SHP77 treated with DMSO at 0.1 percent for 48 hours (cell line): Measurements from ENCODE around the gene RAPGEF2.
"Not testable (repeated sequence)": the region's sequence is repeated elsewhere in the genome, so short reads cannot be mapped to it uniquely, and the experiment has no call there.

Experiments used
- DNase-seq: peaks from one replicate; lab custom pipeline; 2025; lab: John Stamatoyannopoulos, UW

Gene RAPGEF2

DNA sequence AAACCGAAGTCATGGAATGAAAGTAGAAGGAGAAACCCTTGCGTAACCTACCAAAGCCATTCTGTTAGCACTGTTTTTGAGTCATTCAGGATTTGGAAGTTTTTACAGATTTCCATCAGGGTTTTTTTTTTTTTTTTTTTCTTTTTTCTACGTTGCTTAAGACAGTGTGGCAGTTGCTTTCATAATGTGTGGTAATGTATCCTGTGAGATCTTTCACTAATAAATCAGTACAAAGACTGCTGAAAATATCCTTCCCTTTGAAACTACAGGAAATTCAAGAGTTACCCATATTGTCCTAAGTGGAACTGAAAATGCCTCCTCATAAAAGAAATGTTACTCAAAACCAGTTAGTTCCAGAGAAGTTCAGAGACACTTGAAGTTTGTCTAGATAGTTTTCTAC, 137.8 kb downstream of the RAPGEF2 start:
- no peak for DNase-seq

DNA sequence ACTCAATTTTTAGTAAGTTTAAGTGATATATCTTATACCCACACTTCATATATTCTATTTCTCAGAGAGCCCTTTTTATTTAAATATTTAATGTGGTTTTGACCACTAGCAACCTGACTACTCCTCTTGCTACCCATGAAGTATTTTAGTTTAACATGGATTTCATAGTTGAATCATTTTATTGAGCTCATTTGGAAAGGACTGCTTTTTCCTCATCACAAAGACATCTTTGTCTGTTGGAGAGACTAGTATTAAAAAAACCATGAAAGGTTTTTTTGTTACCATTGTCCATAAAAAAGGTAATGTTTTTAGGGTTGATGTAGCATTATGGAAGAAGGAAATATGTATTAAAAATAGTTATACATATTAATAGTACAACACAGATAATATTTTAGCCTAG, 139.5 kb downstream of the RAPGEF2 start:
- DNase-seq = no peak

- peak; percentile 82 for DNase-seq
Observed at GRCh38 chr4:159248384-159249178, 145.7 kb downstream of the RAPGEF2 start.

- no peak for DNase-seq
Observed at GRCh38 chr4:159250751-159251325, 148.0 kb downstream of the RAPGEF2 start.

DNA sequence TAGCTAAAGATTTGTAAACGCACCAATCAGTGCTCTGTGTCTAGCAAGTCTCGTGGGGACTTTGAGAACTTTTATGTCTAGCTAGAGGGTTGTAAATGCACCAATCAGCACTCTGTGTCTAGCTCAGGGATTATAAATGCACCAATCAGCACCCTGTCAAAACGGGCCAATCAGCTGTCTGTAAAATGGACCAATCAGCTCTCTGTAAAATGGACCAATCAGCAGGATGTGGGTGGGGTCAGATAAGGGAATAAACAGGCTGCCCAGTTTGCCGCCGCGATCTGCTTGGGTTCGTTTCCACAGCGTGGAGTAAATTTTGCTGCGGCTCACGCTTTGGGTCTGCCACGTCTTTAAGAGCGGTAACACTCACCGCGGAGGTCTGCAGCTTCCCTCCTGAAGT, 148.7 kb downstream of the RAPGEF2 start:
- not testable (repeated sequence) for DNase-seq

GRCh38 chr4:159252491-159252890, 149.6 kb downstream of the RAPGEF2 start:
- DNase-seq = no peak

DNA sequence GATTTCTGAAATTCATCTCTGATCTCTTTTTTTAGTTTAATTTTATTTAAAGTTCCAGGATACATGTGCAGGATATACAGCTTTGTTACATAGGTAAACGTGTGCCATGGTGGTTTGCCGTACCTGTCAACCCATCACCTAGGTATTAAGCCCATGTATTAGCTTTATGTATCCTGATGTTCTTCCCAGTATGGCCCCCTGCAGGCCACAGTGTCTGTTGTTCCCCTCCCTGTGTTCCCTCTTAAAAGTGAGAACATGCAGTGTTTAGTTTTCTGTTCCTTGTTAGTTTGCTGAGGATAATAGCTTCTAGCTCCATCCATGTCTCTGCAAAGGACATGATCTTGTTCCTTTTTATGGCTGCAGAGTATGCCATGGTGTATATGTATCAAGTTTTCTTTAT, 153.2 kb downstream of the RAPGEF2 start:
- no peak for DNase-seq

GRCh38 chr4:159258889-159259560, 156.1 kb downstream of the RAPGEF2 start:
- no peak for DNase-seq

DNA sequence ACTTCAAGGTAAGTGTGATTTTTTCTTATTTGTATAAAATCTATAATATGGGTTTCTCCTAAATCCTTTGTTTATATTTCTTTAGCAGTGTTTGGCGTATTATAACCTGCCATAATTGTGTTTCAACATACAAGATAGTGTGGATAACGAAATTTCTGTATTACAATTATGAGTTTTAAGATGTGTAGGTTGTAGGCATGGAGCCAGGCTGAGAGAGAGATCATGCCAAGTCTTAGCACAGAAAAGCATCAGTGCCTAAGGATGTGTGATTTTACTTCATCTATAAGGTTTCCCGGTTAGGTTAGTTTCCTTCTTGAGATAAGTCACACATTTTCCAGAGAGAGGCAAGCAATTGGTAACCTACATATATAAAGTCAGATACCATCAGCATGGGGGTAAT, 161.2 kb downstream of the RAPGEF2 start:
- no peak for DNase-seq

DNA sequence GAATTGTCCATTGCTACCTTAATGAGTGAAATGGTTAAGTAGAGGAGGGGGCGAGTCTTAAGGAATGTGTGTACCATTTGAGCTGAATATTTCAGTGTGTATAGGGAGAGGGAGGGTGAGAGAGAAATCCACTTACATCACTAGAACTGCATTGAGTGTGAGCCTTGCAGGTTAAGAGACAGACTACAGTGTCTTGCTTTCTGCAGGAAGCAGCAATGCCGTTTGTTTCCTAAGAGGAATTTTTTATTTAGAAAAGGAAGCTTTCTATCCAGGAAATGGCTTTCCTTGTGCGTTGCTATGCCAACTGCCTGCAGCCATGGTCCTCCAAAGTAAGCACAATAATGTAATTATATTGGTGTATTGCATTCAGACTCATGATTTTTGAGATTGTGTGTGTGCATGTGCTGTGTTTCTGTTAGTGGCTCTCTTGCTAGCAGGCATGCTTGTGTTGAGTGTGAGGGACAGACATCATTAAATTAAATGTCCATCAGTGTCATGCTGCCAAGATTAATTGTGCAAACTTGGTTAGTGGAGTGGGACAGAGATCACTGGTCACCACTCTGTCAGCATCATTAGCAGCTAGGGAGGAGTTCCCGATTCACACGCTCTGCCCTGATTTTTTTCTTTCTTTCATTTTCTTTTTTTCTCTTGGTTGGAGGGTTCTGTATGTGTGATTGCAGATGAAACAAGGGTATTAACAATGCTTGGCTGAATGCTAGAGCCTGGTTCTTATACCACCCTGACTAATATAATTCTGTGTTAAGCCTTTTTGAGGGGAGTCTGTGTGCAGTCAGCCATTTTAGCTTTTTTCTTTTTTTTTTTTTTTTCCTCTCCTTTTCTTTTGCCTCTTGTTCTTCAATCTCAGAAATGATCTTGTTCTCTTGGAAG, 164.3 kb downstream of the RAPGEF2 start:
- DNase-seq = no peak

- no peak for DNase-seq
Observed at GRCh38 chr4:159267869-159268285, 165.0 kb downstream of the RAPGEF2 start.

- DNase-seq = no peak
Observed at GRCh38 chr4:159268607-159269006, 165.7 kb downstream of the RAPGEF2 start.

DNA sequence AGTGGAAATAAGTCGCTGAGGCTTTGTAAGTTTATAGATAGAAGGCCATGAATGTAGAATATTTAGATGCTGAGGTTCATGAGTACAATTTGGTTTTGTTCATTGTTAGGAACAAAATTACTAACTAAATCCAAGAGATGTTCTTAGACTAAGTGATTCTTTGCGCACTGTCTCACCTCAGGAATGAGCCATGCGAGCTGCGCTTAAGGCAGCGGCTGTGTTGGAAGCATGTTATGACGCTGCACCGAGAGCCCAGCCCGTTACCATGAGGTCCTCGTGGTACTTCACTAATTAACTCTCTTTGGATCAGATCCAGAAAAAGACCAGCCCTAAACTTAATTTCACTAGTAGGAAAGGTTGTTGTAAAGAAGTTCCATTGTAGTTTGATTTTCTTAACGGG, 166.2 kb downstream of the RAPGEF2 start:
- DNase-seq = no peak

DNA sequence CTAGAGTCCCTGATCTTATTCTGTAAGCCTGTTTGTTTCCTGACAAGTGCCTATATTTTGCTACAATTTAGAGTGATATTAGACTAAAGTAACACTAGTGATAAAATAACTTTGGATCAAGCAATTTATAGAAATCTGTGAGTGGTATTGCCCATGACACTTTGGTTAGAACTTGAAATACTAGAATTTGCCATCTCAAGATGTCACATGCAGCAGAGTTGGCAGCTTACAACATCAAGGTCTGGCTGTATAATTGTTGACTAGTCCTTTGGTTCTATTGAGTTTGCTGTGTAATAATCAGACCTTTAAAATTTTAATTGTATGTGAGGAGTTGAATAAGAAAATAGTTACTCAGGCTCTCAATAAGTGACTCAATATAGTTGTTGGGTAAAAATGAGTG, 167.1 kb downstream of the RAPGEF2 start:
- no peak for DNase-seq

DNA sequence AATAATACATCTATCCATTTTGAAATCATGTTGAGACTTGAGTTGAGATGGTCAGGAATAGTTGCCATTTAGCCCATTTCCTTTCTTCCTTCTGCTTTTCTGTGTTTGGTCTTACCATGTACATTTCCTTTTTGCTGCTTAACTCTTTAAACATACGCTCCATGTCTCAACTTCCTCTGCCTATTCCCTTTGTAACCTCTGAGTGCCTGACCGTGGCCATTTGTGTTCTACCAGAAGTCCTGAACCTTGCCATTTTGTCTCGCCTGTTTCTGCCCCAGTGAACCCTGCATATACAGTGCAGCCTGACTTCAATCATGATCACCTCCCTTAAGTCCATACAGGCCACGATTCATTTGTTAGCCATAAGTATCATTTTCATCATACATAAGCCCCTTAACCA, 169.0 kb downstream of the RAPGEF2 start:
- no peak for DNase-seq

GRCh38 chr4:159272273-159273140, 169.6 kb downstream of the RAPGEF2 start:
- no peak for DNase-seq

GRCh38 chr4:159273141-159273438, 170.2 kb downstream of the RAPGEF2 start:
- peak; percentile 13 for DNase-seq

DNA sequence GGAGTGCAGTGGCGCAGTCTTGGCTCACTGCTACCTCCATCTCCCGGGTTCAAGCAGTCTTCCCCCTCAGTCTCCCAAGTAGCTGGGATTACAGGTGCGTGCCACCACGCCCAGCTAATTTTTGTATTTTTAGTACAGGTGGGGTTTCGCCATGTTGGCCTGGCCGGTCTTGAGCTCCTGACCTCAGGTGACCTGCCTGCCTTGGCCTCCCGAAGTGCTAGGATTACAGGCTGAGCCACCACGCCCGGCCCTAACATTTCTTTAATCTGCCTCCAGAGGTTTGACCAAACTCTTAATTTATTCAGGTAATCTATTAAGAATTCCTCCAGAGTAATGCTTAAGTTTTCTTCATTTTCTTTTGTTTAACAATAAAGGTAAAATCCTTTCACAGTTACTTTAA, 171.0 kb downstream of the RAPGEF2 start:
- DNase-seq = no peak

- no peak for DNase-seq
Observed at GRCh38 chr4:159278399-159278798, 175.5 kb downstream of the RAPGEF2 start.

- DNase-seq = no peak
Observed at GRCh38 chr4:159279084-159279483, 176.2 kb downstream of the RAPGEF2 start.

DNA sequence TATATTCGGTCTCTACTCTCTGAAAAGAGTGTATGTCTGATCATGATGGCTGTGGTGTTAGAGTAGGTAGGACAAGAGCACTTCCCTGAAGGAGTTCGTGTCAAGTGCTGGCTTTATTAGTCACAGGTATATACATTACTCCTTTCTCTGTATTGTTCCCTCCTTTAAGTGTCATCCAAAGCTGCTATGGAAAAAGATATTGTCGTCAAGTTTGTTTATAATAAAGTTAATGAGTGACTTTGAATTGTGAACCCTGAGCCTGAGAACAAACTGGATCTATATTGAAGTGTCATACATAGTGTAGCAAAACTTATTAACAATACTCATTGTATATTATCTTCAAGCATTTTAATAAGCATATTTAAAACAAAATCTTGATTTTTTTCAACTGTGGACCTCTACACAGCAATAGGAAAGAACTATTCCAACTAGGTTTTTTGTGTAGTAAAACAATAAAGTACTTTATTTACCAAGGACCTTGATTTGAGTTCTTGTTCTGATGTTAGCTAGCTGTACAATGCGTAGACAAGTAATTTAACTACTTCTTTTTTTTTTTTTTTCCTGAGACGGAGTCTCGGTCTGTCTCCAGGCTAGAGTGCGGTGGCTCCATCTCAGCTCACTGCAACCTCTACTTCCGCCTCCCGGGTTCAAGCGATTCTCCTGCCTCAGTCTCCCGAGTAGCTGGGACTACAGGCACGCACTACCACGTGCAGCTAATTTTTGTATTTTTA, 177.7 kb downstream of the RAPGEF2 start:
- no peak for DNase-seq
